ENCODE results near the gene TBCB. TPM values are rescaled to one million over a fixed set of nuclear protein-coding genes. Genes with fewer than 3 reads are reported as not detected.
"Not testable (repeated sequence)": the region's sequence is repeated elsewhere in the genome, so short reads cannot be mapped to it uniquely, and the experiment has no call there.

TBCB gene
- total RNA-seq, 2 donors from 2014 or later: 94.4 to 107 TPM

DNA sequence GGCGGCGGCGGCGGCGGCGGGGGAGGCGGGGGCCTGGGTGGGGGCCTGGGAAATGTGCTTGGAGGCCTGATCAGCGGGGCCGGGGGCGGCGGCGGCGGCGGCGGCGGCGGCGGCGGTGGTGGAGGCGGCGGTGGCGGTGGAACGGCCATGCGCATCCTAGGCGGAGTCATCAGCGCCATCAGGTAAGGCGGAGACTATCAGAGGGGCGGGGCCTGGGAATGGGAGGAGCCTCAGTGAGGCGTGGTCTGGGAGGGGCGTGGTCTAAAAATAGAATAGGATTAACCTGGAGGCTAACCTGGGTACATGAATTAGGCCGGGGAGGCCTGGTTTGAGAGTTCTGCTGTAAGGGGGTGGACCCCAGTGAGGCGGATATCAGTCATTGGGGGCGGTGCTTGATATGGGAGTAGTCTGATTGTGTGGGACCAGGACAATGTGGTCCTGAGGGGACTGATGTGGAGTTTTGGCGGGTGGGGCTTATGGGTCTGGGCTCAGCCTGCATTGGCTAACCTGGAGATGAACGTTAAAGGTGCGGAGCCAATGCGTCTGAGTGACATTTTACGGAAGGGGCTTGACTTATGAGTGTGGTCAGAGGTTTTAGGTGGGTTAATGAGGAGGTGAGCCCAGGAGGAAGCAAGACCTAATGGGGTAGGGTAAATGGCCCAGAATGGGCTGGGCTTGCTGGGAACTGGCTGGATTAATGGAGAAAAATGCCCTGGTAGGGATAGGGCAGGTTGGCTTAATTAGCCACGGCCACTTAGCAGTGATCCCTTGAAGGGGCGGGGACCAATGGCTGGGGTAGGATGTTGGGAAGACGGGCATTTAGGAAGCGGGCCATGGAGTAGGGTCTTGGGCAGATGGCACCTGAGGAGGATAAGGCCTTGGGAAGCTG lies 26.0 kb downstream of the TBCB start:
- Mint-ChIP-seq H3K36me3 (peaks cover 23 to 28% of the 10 kb centered on the region in 2 donors), H3K27ac (peak overlapping the region; percentile 95), H3K9me3 (peaks cover 4 to 5% of the 10 kb centered on the region in 2 donors)
- ATAC-seq (peak; percentile 64 to 79), DNase-seq (ENCODE audit: low spot score in 2 of 2) (peak; percentile 87 to 95)

- Mint-ChIP-seq H3K27ac (peak overlapping the region; percentile 95), H3K9me3 (peaks cover 4 to 5% of the 10 kb centered on the region in 2 donors), H3K36me3 (peaks cover 31 to 35% of the 10 kb centered on the region in 2 donors)
- ATAC-seq (no peak), DNase-seq (ENCODE audit: low spot score in 2 of 2) (no peak)
Measured at GRCh38 chr19:36142046-36142445, 26.8 kb downstream of the TBCB start.

DNA sequence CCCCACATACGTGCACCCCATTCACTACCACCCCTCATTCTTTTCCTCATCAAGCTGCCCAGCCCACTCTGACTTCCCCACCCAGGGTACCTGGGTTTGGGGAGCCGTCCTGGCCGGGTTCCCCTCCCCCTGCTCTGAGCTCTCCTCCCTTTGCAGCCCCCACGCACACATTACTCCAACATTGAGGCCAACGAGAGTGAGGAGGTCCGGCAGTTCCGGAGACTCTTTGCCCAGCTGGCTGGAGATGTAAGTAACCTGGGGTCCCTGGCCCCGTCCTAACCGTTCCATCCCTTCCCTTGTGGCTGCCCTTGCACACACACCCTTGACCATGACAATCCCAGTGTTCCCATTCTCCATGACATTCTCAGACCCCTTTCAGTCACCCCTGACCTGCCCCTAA lies 27.2 kb downstream of the TBCB start:
- DNase-seq (ENCODE audit: low spot score in 2 of 2): no peak
- Mint-ChIP-seq H3K36me3 (peaks cover 33 to 39% of the 10 kb centered on the region in 2 donors), H3K27ac (no peak overlapping the region), H3K9me3 (peaks cover 4 to 5% of the 10 kb centered on the region in 2 donors)
- no peak for ATAC-seq

DNA sequence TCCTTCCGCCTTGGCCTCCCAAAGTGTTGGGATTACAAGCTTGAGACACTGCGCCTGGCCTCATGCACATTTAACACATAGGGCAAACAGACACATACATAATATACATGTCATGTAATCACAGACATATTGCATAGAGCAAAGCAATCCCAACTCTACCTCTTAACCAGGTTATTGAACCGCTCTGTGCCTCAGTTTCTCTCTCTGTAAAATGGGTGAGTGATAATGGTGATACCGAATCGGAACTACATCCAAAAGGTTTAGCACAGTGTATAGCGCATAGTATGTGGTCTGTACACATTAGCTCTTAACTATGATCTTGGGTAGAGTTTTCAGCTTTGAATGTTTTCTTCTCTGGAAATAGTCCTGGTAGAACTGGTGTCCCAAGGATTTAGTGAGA lies 29.4 kb downstream of the TBCB start:
- Mint-ChIP-seq H3K36me3 (peaks cover 33 to 43% of the 10 kb centered on the region in 2 donors), H3K27ac (no peak overlapping the region), H3K9me3 (peaks cover 4 to 5% of the 10 kb centered on the region in 2 donors)
- no peak for ATAC-seq
- no peak for DNase-seq (ENCODE audit: low spot score in 2 of 2)

- H3K27ac Mint-ChIP-seq: peak overlapping the region in 1 of 2 donors; percentile 82
- H3K36me3 Mint-ChIP-seq: peaks cover 13 to 28% of the 10 kb centered on the region in 2 donors
- DNase-seq (ENCODE audit: low spot score in 2 of 2): no peak
- ATAC-seq: no peak
- no peaks in the 10 kb centered on the region for H3K9me3 Mint-ChIP-seq
Measured at GRCh38 chr19:36149673-36150406, 34.6 kb downstream of the TBCB start.

DNA sequence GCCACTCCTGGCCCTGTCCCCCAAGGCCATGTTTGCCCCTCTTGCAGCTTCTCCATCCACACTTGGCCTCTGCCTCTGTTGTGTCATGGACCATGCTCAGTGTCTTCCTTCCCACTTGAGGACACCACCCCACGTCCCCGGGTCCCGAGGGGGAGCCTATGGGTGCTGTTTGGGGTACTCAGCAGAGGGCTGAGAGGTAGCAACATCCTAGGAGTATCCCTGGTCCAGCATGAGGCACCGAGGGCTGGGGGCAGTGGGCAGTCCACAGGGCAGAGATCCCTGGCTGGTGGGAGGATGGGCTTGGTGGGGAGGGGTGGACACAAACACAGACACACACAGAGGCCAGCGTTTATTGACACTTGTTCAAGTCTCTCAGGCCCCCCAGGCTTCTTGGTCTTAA lies 35.3 kb downstream of the TBCB start:
- H3K27ac Mint-ChIP-seq: peak overlapping the region in 1 of 2 donors; percentile 82
- DNase-seq (ENCODE audit: low spot score in 2 of 2) (no peak), ATAC-seq (no peak)
- peaks cover 13 to 28% of the 10 kb centered on the region in 2 donors for H3K36me3 Mint-ChIP-seq
- no peaks in the 10 kb centered on the region for H3K9me3 Mint-ChIP-seq

DNA sequence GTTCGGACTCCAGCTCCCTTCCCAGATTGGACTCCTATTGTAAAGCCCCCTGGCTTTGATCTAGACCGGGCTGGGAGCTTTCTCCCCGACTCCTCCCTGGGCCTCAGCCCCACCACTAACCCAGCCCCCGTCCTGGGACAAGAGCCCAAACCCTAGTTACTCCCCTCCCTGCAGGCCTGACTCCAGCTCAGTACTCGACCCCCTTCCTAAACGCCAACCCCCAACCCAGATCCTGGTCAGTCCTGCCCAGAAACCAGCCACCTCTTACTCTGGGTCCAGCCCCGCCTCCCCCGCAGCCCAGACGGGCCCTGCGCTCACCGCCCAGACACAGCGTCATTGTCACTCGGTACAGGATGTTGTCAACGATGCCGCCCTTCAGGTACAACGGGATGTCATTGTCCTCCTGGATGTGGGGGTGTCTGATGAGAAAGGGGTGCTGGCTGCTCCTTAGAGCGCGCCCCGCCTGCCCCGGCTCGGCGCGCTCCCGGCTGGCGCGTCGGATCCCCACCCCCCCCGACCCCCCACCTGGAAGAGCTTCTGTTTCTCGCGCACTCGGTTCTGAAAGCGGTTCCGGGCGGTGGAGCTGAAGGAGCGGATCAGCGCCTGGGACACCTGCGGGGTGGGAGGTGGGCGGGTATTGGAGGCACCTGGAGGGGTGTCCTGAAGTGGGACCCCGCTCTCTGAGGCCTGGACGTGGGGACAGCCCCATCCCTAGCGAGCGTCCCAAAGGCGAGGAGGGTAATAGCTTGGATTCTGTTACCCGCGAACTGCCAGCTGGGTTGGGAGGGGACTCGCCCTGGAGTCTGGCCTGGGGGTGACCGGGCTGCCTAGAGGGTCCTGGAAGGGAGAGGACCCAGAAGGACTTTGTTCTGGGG lies 36.1 kb downstream of the TBCB start:
- DNase-seq (ENCODE audit: low spot score in 2 of 2): no peak
- H3K9me3 Mint-ChIP-seq: no peaks in the 10 kb centered on the region
- peaks cover 9 to 24% of the 10 kb centered on the region in 2 donors for H3K36me3 Mint-ChIP-seq
- no peak overlapping the region for H3K27ac Mint-ChIP-seq
- ATAC-seq: no peak

DNA sequence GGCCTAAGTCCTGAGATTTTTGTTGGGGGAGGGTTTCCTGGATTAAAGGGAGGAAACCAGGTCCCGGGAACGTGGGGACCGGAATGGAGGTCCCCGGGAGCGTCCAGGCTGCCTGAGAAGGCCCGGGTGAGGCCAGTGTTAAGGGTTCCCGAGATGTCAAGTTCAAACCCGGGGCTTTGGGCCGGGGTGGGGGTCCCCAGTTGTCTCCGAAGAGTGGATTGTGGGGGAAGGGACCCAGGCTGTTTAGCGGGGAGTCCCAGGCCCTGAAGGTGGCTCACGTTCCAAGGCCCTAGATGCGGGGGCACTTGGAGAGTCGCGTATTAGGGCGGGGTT lies 36.7 kb downstream of the TBCB start:
- no peak for ATAC-seq
- Mint-ChIP-seq H3K27ac (no peak overlapping the region), H3K9me3 (no peaks in the 10 kb centered on the region), H3K36me3 (peaks cover 3 to 18% of the 10 kb centered on the region in 2 donors)
- DNase-seq (ENCODE audit: low spot score in 2 of 2): no peak

DNA sequence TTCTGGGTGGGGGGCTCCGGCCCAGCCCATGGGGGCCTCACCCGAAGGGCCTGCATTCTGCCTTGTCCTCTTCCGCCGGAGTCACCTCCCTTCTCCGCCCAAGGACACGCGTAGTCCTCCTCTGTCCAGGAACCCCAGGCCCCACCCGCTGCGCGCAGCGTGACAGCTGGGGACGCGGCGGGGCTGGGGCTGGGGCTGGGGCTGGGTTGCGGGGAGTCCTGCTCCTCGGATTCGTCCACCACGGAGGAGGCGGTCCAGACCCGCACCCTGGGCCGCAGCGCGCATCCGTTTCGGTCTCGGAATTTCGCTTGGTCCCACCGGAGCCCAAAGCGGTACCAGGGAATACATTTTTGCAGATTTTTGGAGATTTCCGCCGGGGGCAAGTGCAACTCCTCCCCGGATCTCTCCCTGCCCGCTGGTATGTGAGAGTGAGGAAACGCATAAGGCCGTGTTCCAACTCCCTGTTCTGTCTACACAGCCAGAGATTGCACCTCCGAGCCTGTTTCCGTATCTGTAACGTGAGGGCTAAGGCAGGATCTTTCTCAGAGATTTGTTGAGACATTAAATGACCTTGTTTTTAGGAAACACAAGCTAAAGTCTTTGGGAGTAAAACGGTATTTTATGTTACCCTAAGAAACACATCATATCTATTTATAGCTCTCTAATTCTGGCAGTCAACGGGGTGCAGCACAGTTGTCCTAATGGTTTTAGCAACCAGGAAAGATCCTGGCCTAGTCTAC lies 37.3 kb downstream of the TBCB start, which contains the start of gene COX7A1:
Gene COX7A1 (minus strand): TSS at position 96 of the 740 bp plus-strand sequence. CDS start 40 bp downstream, at position 56.
- no peak for DNase-seq (ENCODE audit: low spot score in 2 of 2)
- H3K9me3 Mint-ChIP-seq: no peaks in the 10 kb centered on the region
- no peak within 1 kb of the TSS for H3K27ac Mint-ChIP-seq
- peaks cover 0 to 14% of the 10 kb centered on the region in 2 donors for H3K36me3 Mint-ChIP-seq
- no peak for ATAC-seq

DNA sequence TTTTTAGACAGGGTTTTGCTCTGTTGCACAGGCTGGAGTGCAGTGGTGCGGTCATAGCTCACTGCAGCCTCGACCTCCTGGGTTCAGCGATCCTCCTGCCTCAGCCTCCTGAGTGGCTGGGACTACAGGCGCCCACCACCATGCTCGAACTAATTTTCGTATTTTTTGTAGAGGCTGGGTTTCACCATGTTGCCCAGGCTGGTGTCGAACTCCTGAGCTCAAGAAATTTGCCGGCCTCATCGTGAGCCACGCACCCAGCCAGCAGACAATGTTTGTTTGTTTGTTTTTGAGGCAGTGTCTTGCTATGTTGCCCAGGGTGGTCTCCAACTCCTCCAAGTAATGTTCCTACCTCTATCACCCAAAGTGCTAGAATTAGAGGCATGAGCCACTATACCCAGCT lies 37.9 kb downstream of the TBCB start:
- peaks cover 0 to 14% of the 10 kb centered on the region in 2 donors for H3K36me3 Mint-ChIP-seq
- no peak for DNase-seq (ENCODE audit: low spot score in 2 of 2)
- no peak for ATAC-seq
- H3K9me3 Mint-ChIP-seq: no peaks in the 10 kb centered on the region
- no peak overlapping the region for H3K27ac Mint-ChIP-seq

GRCh38 chr19:36160821-36161596 lies 45.7 kb downstream of the TBCB start:
- no peak overlapping the region for H3K27ac Mint-ChIP-seq
- DNase-seq (ENCODE audit: low spot score in 2 of 2) (no peak), ATAC-seq (no peak)
- no peaks in the 10 kb centered on the region for H3K9me3 Mint-ChIP-seq
- H3K36me3 Mint-ChIP-seq: no peaks in the 10 kb centered on the region

GRCh38 chr19:36163813-36164212 lies 48.5 kb downstream of the TBCB start:
- ATAC-seq: no peak
- Mint-ChIP-seq H3K36me3 (no peaks in the 10 kb centered on the region), H3K27ac (no peak overlapping the region), H3K9me3 (no peaks in the 10 kb centered on the region)
- DNase-seq (ENCODE audit: low spot score in 2 of 2): no peak

GRCh38 chr19:36169084-36169760 lies 54.0 kb downstream of the TBCB start:
- Mint-ChIP-seq H3K36me3 (no peaks in the 10 kb centered on the region), H3K27ac (peak overlapping the region in 1 of 2 donors; percentile 3), H3K9me3 (no peaks in the 10 kb centered on the region)
- no peak for DNase-seq (ENCODE audit: low spot score in 2 of 2)
- ATAC-seq: no peak

- ATAC-seq (no peak), DNase-seq (ENCODE audit: low spot score in 2 of 2) (no peak)
- Mint-ChIP-seq H3K36me3 (no peaks in the 10 kb centered on the region), H3K9me3 (no peaks in the 10 kb centered on the region), H3K27ac (no peak overlapping the region)
Measured at GRCh38 chr19:36172852-36173251, 57.6 kb downstream of the TBCB start.

DNA sequence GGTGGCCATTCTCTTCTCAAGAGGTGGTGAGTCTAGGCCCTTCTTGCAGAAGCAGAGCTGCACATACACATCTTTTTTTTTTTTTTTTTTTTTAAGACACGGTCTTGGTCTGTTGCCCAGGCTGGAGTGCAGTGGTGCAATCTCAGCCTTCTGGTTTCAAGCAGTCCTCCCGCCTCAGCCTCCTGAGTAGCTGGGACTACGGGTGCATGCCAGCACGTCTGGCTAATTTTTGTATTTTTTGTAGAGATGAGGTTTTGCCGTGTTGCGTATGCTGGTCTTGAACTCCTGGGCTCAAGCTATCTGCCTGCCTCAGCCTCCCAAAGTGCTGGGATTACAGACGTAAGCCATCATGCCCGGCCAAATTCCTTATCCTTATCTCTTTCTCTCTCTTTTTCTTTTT lies 58.6 kb downstream of the TBCB start:
- not testable (repeated sequence) for DNase-seq (ENCODE audit: low spot score in 2 of 2); H3K27ac Mint-ChIP-seq; H3K9me3 Mint-ChIP-seq; H3K36me3 Mint-ChIP-seq; ATAC-seq
